SU-DHL-6 (cell line): ENCODE measurements around the gene EPO.
"Not testable (repeated sequence)": the region's sequence is repeated elsewhere in the genome, so short reads cannot be mapped to it uniquely, and the experiment has no call there.

ENCODE experiments used
- H2AFZ ChIP-seq: fragments of 200-600 bp; sonication (generic); 2 replicates; pipeline ENCODE4 v1.6.1; 2014; ENCODE audit warnings: low read depth, mild to moderate bottlenecking, moderate library complexity, mixed read lengths, antibody characterized with exemption, low read length; ENCODE audit not compliant: severe bottlenecking
- H3F3A ChIP-seq: fragments of 200-600 bp; shearing (Covaris generic); 2 replicates; pipeline ENCODE4 v1.6.0; 2016; ENCODE audit warnings: antibody characterized with exemption, mild to moderate bottlenecking; ENCODE audit not compliant: insufficient read depth
- H3K27ac ChIP-seq: fragments of 200-600 bp; sonication (generic); 2 replicates; pipeline ENCODE4 v1.5.1; 2016; ENCODE audit warnings: low read depth, mild to moderate bottlenecking, low read length, moderate library complexity, mixed read lengths
- H3K27me3 ChIP-seq: fragments of 200-600 bp; sonication (generic), shearing (Covaris generic); 2 replicates; pipeline ENCODE4 v1.6.0; 2014; ENCODE audit warnings: mild to moderate bottlenecking, low read length
- H3K36me3 ChIP-seq: fragments of 200-600 bp; sonication (generic); 2 replicates; pipeline ENCODE4 v1.6.1; 2014; ENCODE audit warnings: mild to moderate bottlenecking, low read length, mixed read lengths
- H3K4me2 ChIP-seq: fragments of 300-600, 200-600 bp; shearing (Covaris generic), sonication (generic); 2 replicates; pipeline ENCODE4 v1.6.0; 2014; ENCODE audit warnings: low read length, low read depth, mild to moderate bottlenecking; ENCODE audit not compliant: poor library complexity, severe bottlenecking
- H3K4me3 ChIP-seq: fragments of 200-600 bp; sonication (generic); 2 replicates; pipeline ENCODE4 v1.5.1; 2014; ENCODE audit warnings: antibody characterized with exemption, low read length, mild to moderate bottlenecking, mixed read lengths; ENCODE audit not compliant: insufficient read depth, poor library complexity, severe bottlenecking
- H3K79me2 ChIP-seq: fragments of 200-600 bp; sonication (generic); 2 replicates; pipeline ENCODE4 v1.6.1; 2014; ENCODE audit warnings: mild to moderate bottlenecking, low read length, moderate library complexity; ENCODE audit not compliant: insufficient read depth
- H3K9ac ChIP-seq: fragments of 200-600 bp; sonication (generic); 2 replicates; pipeline ENCODE4 v1.7.0; 2014; ENCODE audit warnings: mild to moderate bottlenecking, low read length
- H3K9me2 ChIP-seq: fragments of 200-600 bp; sonication (generic); replicated peaks from 2 replicates; pipeline ENCODE4 v1.6.1; 2014; ENCODE audit warnings: low read length; ENCODE audit not compliant: insufficient read depth
- H3K9me3 ChIP-seq: fragments of 200-600 bp; sonication (generic); 2 replicates; pipeline ENCODE4 v1.6.1; 2014; ENCODE audit warnings: low read length, mixed read lengths; ENCODE audit not compliant: insufficient read depth
- H4K20me1 ChIP-seq: fragments of 200-600 bp; sonication (generic); 2 replicates; pipeline ENCODE4 v1.6.1; 2014; ENCODE audit warnings: low read depth, mild to moderate bottlenecking, antibody characterized with exemption, low read length, moderate library complexity, mixed read lengths
- EZH2phosphoT487 ChIP-seq: fragments of 200-600 bp; sonication (generic), shearing (Covaris generic); conservative IDR thresholded peaks from 2 replicates; pipeline ENCODE4 v1.6.1; 2018; ENCODE audit warnings: mild to moderate bottlenecking, antibody characterized with exemption, low read length, moderate library complexity, mixed read lengths
- TF ChIP-seq, protein P1 (sequence below): fragments of 200-600 bp; sonication (generic); IDR thresholded peaks from one replicate; pipeline ENCODE4 v1.5.1; 2017; ENCODE audit warnings: antibody characterized with exemption, mild to moderate bottlenecking, low read length, moderate library complexity; ENCODE audit not compliant: insufficient read depth, poor library complexity, severe bottlenecking

Gene EPO

DNA sequence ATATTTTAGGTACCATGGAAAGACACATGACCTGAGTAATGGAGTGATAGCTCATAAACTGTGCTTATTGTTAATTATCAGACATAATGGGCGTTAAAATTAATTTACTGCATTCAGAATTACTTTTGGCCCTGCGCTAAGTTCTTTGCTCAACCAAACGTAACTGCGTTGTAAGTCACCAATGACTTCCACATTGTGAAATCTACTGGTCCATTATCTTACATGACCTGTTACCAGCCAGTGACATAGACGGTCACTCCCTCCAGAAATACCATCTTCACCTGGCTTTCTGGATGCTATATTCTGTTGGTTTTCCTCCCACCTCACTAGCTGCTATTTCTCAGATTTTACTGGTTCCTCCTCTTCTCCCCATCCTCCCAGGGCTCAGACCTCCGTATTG lies 21.2 kb upstream of the EPO start:
- no peak overlapping the region for H3K4me3 ChIP-seq

DNA sequence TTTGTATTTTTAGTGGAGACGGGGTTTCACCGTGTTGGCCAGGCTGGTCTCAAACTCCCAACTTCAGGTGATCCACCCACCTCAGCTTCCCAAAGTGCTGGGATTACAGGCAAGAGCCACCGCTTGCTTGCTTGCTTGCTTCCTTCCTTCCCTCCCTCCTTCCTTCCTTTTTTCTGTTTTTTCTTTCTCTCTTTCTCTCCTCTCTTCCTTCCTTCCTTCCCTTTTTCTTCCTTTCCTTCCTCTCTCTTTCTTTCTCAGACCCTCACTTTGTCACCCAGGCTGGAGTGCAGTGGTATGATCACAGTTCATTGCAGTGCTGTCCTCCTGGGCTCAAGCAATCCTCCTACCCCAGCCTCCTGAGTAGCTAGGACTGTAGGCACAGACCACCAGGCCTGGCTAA lies 19.2 kb upstream of the EPO start:
- H3K4me3 ChIP-seq, H3K9me2 ChIP-seq, H3K9me3 ChIP-seq, H3F3A ChIP-seq, H3K27me3 ChIP-seq, H2AFZ ChIP-seq, H3K4me2 ChIP-seq, H3K27ac ChIP-seq, H3K79me2 ChIP-seq, H3K36me3 ChIP-seq, H4K20me1 ChIP-seq, H3K9ac ChIP-seq: not testable (repeated sequence)

More for the DNA sequence above, 21.2 kb upstream of the EPO start:
- Histone ChIP-seq H2AFZ (no peak overlapping the region), H3K27ac (no peak overlapping the region), H3K9ac (no peak overlapping the region), H3K79me2 (no peaks in the 10 kb centered on the region), H3K9me2 (no peaks in the 10 kb centered on the region), H3K27me3 (no peaks in the 10 kb centered on the region), H3F3A (peaks cover 16% of the 10 kb centered on the region), H4K20me1 (no peaks in the 10 kb centered on the region), H3K9me3 (no peaks in the 10 kb centered on the region), H3K4me2 (no peak overlapping the region), H3K36me3 (no peaks in the 10 kb centered on the region)
- no peak for TF ChIP-seq EZH2phosphoT487
- TF ChIP-seq, protein P1, sequence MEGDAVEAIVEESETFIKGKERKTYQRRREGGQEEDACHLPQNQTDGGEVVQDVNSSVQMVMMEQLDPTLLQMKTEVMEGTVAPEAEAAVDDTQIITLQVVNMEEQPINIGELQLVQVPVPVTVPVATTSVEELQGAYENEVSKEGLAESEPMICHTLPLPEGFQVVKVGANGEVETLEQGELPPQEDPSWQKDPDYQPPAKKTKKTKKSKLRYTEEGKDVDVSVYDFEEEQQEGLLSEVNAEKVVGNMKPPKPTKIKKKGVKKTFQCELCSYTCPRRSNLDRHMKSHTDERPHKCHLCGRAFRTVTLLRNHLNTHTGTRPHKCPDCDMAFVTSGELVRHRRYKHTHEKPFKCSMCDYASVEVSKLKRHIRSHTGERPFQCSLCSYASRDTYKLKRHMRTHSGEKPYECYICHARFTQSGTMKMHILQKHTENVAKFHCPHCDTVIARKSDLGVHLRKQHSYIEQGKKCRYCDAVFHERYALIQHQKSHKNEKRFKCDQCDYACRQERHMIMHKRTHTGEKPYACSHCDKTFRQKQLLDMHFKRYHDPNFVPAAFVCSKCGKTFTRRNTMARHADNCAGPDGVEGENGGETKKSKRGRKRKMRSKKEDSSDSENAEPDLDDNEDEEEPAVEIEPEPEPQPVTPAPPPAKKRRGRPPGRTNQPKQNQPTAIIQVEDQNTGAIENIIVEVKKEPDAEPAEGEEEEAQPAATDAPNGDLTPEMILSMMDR = no peak

DNA sequence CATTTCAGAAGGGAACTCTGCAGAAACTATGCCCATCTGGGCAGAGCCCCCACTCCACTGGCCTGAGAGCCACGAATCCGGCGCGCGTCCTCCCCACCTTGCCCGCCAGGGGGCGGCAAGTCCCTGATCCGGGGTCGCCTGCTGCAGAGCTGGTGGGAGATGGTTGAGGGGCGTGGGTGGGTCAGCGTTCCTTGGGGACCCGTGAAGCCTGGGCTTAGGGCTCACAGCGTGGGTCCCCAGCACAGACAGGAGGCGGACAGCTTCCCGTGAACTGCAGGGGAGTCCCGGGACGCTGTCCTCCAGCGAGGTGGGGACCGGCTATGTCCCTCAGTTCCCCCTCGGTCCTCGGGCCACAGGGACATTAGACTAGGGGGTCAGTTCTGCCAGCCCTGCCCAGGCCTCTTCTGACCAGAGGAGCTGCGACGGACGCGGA lies 14.9 kb upstream of the EPO start:
- Histone ChIP-seq H4K20me1 (no peaks in the 10 kb centered on the region), H3K9me3 (no peaks in the 10 kb centered on the region), H2AFZ (peak overlapping the region; percentile 35), H3K9me2 (no peaks in the 10 kb centered on the region), H3K79me2 (peaks cover 19% of the 10 kb centered on the region), H3K27ac (peak overlapping the region; percentile 59), H3K27me3 (no peaks in the 10 kb centered on the region), H3K9ac (peak overlapping the region; percentile 98), H3K4me2 (peak overlapping the region; percentile 57), H3K36me3 (no peaks in the 10 kb centered on the region), H3F3A (0 out of 2 replicates have a peak, but pooled peaks cover 3% of the 10 kb centered on the region), H3K4me3 (peak overlapping the region; percentile 99)
- TF ChIP-seq EZH2phosphoT487 = no peak
- TF ChIP-seq, protein P1 = peak; percentile 90

DNA sequence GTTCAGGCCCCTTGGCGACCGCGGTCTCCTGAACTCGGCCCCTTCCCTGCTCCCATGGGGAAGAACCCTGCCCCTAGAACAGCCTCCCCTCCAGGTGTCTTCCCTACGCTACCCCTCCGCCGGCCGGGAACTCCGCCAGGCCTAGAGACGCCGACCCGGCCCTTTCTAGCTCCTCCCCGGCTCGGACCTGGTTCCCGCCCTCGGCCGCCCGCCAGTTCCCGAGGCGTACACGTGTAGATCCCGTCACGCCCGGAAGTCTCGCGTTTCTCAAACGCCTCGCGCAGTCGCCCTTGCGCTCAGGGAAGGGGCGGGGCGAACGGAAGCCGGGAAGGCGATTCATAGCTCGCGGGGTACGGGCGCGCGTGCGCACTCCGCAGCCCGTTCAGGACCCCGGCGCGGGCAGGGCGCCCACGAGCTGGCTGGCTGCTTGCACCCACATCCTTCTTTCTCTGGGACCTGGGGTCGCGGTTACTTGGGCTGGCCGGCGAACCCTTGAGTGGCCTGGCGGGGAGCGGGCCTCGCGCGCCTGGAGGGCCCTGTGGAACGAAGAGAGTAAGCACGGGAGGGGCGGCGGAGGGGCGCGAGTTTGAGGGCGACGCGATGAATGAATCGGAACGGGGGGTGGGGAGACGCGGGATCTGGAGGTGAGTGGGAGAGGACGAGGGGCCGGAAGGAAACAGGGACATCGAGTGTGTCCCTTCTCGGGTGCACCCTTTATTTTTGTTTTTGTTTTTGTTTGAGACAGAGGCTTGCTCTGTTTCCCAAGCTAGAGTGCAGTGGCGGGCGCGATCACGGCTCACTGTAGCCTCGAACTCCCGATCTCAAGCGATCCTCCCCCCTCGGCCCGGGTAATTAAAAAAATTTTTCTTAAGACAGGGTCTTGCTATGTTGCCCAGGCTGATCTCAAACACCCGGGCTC lies 14.3 kb upstream of the EPO start, which contains the start of gene POP7:
POP7 (plus strand) TSS at position 369 of the 919 bp plus-strand sequence. CDS start 710 bp downstream, outside the sequence.
- no peaks in the 10 kb centered on the region for H3K9me3 ChIP-seq
- H3K79me2 ChIP-seq = peaks cover 19% of the 10 kb centered on the region
- H4K20me1 ChIP-seq = no peaks in the 10 kb centered on the region
- TF ChIP-seq EZH2phosphoT487 = no peak
- TF ChIP-seq, protein P1 = no peak
- peak within 1 kb of the TSS; percentile 69 for H3K4me2 ChIP-seq
- 0 out of 2 replicates have a peak, but pooled peaks cover 3% of the 10 kb centered on the region for H3F3A ChIP-seq
- H3K4me3 ChIP-seq = peak within 1 kb of the TSS; percentile 99
- peak within 1 kb of the TSS; percentile 98 for H3K9ac ChIP-seq
- H3K9me2 ChIP-seq = no peaks in the 10 kb centered on the region
- H3K36me3 ChIP-seq = no peaks in the 10 kb centered on the region
- peak within 1 kb of the TSS; percentile 92 for H2AFZ ChIP-seq
- peak within 1 kb of the TSS; percentile 59 for H3K27ac ChIP-seq
- no peaks in the 10 kb centered on the region for H3K27me3 ChIP-seq
